Measurements from ENCODE around the gene AIFM3.
A peak's percentile ranks its signal among the peaks of the same experiment; 100 is the strongest.

GRCh38 chr22:21001601-21002325, 34.7 kb downstream of the AIFM3 start, which contains the start of gene THAP7:
- peak in 3 of 11 experiments; percentile 29 to 36 (median 35) for TF ChIP-seq CTCF (IDR thresholded peaks at IDR 0.05 in 8 of 11, conservative IDR thresholded peaks at IDR 0.05 in 3 of 11)
- peak in 2 of 3 donors; percentile 31 to 70 for TF ChIP-seq POLR2A (IDR thresholded peaks at IDR 0.05)
- TF ChIP-seq POLR2AphosphoS5 (IDR thresholded peaks at IDR 0.05): peak; percentile 93 to 96 (median 95)

Measured in spleen (tissue), 7 donors.